Muscle layer of duodenum (tissue), 2 donors: ENCODE measurements around the gene FSTL1.
"Not testable (repeated sequence)": the region's sequence is repeated elsewhere in the genome, so short reads cannot be mapped to it uniquely, and the experiment has no call there.

Experiments
- H3K27ac ChIP-seq: one replicate; pipeline ENCODE4 v1.7.0; 2013; ENCODE audit warnings: mild to moderate bottlenecking, low read length
- H3K27me3 ChIP-seq: one replicate; pipeline ENCODE4 v1.7.0; 2013; ENCODE audit warnings: low read depth, mild to moderate bottlenecking, control low read depth, low read length
- H3K36me3 ChIP-seq, 2 donors: one replicate each; pipeline ENCODE4 v1.7.0; 2013; ENCODE audit warnings: low read length in 2 of 2, control low read depth in 1 of 2, mild to moderate bottlenecking in 1 of 2; ENCODE audit not compliant: insufficient read depth in 2 of 2, control insufficient read depth in 1 of 2
- H3K4me1 ChIP-seq, 2 donors: one replicate each; pipeline ENCODE4 v1.7.0; 2013; ENCODE audit warnings: low read length in 2 of 2, mild to moderate bottlenecking in 2 of 2, control low read depth in 1 of 2, moderate library complexity in 1 of 2; ENCODE audit not compliant: insufficient read depth in 2 of 2, control insufficient read depth in 1 of 2
- H3K4me3 ChIP-seq, 2 donors: one replicate each; pipeline ENCODE4 v1.7.0; 2013; ENCODE audit warnings: low read length in 2 of 2, low read depth in 1 of 2, mild to moderate bottlenecking in 1 of 2
- H3K9me3 ChIP-seq, 2 donors: one replicate each; pipeline ENCODE4 v1.7.0; 2013; ENCODE audit warnings: low read length in 2 of 2, control low read depth in 1 of 2, mild to moderate bottlenecking in 1 of 2; ENCODE audit not compliant: control insufficient read depth in 1 of 2
- donor health status: healthy.

FSTL1 gene

DNA sequence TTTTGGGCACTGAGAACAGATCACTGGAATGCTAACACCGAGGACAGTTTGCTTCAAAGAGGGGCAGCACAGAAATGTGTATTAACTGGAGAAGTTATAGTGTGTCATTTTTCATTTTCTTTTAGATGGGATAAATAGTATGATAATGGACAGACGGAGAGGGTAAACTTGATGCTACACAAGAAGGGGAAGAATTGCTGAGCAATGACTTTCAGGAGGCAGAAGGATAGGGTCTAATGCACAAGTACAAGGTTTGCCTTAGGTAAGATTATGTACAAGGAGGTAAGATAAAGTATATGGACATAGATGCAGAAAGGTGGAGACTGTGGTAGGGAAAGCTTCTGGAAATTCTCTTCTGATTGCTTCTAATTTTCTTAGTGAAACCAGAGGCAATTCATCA, 69.3 kb downstream of the FSTL1 start:
- Histone ChIP-seq H3K4me1 (no peaks in the 10 kb centered on the region), H3K27ac (no peak overlapping the region), H3K9me3 (no peaks in the 10 kb centered on the region), H3K36me3 (no peaks in the 10 kb centered on the region), H3K27me3 (no peaks in the 10 kb centered on the region), H3K4me3 (no peak overlapping the region)

DNA sequence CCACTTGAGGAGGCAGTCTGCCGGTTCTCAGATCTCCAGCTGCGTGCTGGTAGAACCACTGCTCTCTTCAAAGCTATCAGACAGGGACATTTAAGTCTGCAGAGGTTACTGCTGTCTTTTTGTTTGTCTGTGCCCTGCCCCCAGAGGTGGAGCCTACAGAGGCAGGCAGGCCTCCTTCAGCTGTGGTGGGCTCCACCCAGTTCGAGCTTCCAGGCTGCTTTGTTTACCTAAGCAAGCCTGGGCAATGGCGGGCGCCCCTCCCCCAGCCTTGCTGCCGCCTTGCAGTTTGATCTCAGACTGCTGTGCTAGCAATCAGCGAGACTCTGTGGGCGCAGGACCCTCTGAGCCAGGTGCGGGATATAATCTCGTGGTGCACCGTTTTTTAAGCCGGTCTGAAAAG, 72.8 kb downstream of the FSTL1 start:
- not testable (repeated sequence) for H3K4me1 ChIP-seq, H3K27me3 ChIP-seq, H3K27ac ChIP-seq, H3K9me3 ChIP-seq, H3K36me3 ChIP-seq, H3K4me3 ChIP-seq

- no peak overlapping the region for H3K27ac ChIP-seq
- H3K27me3 ChIP-seq: no peaks in the 10 kb centered on the region
- no peak overlapping the region for H3K4me3 ChIP-seq
- H3K36me3 ChIP-seq: no peaks in the 10 kb centered on the region
- H3K4me1 ChIP-seq: no peaks in the 10 kb centered on the region
- H3K9me3 ChIP-seq: no peaks in the 10 kb centered on the region
These were observed 80.3 kb downstream of the FSTL1 start for GRCh38 chr3:120370463-120370862.

DNA sequence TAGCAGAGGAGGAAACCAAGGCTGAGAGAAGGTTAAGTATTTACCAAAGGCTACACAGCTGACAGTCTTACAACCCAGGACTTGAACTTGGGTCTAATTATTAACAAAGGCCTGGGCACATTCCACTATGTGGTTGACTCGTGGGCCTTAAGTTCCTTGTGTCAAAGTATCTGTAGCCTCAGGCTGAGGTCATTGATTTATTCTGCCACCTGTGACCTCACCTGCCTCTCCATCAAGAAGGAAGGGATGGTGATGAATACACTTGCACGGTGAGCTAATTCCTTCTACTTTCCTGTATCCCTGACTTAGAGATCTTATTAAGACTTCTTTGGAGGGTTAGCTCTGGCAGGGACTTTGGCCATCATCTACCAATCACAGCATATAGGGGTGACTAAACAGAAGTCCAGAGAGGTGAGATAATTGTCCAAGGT, 81.7 kb downstream of the FSTL1 start:
- H3K9me3 ChIP-seq: no peaks in the 10 kb centered on the region
- no peaks in the 10 kb centered on the region for H3K27me3 ChIP-seq
- H3K4me3 ChIP-seq: no peak overlapping the region
- H3K4me1 ChIP-seq: no peaks in the 10 kb centered on the region
- H3K27ac ChIP-seq: no peak overlapping the region
- no peaks in the 10 kb centered on the region for H3K36me3 ChIP-seq

- Histone ChIP-seq H3K9me3 (no peaks in the 10 kb centered on the region), H3K27me3 (no peaks in the 10 kb centered on the region), H3K27ac (no peak overlapping the region), H3K4me3 (no peak overlapping the region), H3K36me3 (no peaks in the 10 kb centered on the region), H3K4me1 (no peaks in the 10 kb centered on the region)
These were observed 82.6 kb downstream of the FSTL1 start for GRCh38 chr3:120368172-120368571.

DNA sequence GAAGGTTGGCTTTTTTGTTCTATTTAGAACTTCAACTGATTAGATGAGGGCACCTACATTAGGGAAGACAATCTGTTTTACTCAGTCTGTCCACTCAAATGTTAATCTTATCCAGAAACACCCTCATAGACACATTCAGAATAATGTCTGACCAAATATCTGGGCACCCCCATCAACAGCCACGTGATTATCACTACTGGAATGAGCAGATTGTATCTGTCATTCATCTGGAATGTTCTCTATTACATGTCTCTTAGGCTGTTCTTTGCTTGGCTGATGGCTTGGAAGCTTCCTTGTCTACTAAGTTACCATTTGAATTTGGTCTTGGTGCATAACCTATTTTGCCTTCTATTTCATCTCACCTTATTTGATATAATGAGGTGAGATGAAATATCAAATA, 86.0 kb downstream of the FSTL1 start:
- Histone ChIP-seq H3K27ac (no peak overlapping the region), H3K4me1 (no peaks in the 10 kb centered on the region), H3K4me3 (no peak overlapping the region), H3K36me3 (no peaks in the 10 kb centered on the region), H3K9me3 (no peaks in the 10 kb centered on the region), H3K27me3 (no peaks in the 10 kb centered on the region)

DNA sequence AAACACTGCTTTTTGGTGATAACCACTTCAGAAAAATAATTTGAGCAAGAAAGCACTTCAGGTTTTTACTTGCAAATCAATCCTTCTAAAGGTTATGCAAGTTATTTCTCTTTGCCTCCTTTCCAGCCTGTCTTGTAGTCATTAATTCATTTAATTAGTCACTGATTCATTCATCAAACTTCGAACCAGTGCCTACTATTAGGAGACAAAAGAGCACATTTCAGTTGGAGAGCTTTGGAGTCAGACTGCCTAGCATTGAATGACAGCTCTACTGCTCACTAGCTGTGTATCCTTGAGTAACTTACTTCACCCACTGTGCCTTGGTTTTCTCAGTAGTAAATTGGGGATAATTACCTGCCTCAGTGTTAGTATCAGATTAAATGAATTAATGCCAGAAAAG, 86.7 kb downstream of the FSTL1 start:
- Histone ChIP-seq H3K4me1 (no peaks in the 10 kb centered on the region), H3K27me3 (no peaks in the 10 kb centered on the region), H3K4me3 (no peak overlapping the region), H3K27ac (no peak overlapping the region), H3K36me3 (no peaks in the 10 kb centered on the region), H3K9me3 (no peaks in the 10 kb centered on the region)

DNA sequence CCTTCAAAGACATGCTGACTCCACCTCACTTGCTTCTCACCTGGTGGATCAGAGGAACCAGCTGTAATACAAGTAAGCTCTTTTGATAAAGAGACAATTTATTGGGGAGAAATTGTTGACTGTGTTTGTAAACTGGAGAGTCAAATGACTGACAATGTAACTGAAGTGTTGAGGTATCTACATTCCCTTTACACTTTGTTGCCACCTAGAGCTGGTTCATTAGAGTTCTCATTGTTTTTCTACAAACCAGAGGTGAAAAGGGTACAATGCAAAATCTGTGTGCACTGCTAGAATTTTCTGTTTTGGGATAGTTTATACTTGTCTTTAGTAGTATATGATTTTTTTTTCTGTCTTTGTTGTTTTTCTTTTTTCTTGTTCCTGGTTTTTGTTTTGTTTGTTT, 93.0 kb downstream of the FSTL1 start:
- no peaks in the 10 kb centered on the region for H3K4me1 ChIP-seq
- H3K9me3 ChIP-seq: no peaks in the 10 kb centered on the region
- no peak overlapping the region for H3K4me3 ChIP-seq
- no peaks in the 10 kb centered on the region for H3K27me3 ChIP-seq
- no peak overlapping the region for H3K27ac ChIP-seq
- H3K36me3 ChIP-seq: no peaks in the 10 kb centered on the region

- no peaks in the 10 kb centered on the region for H3K27me3 ChIP-seq
- no peak overlapping the region for H3K4me3 ChIP-seq
These were observed 95.3 kb downstream of the FSTL1 start for GRCh38 chr3:120355486-120355885.

DNA sequence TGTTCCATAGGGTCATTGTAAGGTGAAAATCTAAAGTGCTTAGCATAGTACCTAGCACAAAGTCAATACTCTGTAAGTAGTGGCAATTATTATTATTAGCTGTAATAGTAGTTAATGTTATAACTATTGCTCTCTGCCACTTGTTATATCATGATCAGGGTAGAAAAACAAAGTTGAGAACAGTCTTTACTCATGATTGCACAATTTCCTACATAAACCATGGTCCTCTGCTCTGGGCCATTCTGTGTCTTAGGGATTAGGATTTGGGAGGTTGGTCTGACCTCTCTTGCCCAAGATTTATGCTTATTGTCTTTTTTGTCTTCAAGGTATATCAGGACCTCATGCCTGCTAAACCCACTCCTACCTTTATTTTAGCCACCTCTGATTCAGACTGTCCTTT, 97.3 kb downstream of the FSTL1 start:
- Histone ChIP-seq H3K36me3 (no peaks in the 10 kb centered on the region), H3K4me1 (no peaks in the 10 kb centered on the region), H3K27ac (no peak overlapping the region), H3K9me3 (no peaks in the 10 kb centered on the region), H3K27me3 (no peaks in the 10 kb centered on the region), H3K4me3 (no peak overlapping the region)

More at GRCh38 chr3:120355486-120355885, 95.3 kb downstream of the FSTL1 start:
- no peaks in the 10 kb centered on the region for H3K9me3 ChIP-seq
- H3K27ac ChIP-seq: no peak overlapping the region
- H3K4me1 ChIP-seq: no peaks in the 10 kb centered on the region
- no peaks in the 10 kb centered on the region for H3K36me3 ChIP-seq

DNA sequence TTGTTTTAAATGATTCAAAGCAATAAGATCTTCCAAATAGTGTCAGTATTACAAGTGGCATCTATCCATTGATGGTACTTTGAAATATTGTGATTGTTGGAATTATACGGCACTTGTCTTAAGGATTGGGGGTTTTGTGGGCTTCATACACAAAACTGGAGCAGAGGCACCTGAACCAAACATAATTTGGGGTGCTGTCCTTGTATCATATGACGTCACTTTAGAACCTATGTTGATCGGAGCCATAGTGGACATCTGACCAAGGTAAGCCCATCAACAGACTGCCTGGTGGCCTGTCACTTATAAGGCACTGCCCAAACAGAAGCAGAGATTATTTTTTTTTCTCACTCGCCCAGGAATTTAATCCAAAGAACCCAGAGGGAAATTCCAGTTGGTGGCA, 98.8 kb downstream of the FSTL1 start:
- Histone ChIP-seq H3K36me3 (no peaks in the 10 kb centered on the region), H3K9me3 (no peaks in the 10 kb centered on the region), H3K27ac (no peak overlapping the region), H3K27me3 (no peaks in the 10 kb centered on the region), H3K4me1 (peaks cover 9 to 11% of the 10 kb centered on the region in 2 donors), H3K4me3 (no peak overlapping the region)

- H3K27ac ChIP-seq: peak overlapping the region; percentile 83
These were observed 100.3 kb downstream of the FSTL1 start for GRCh38 chr3:120350401-120350941.

More at GRCh38 chr3:120350401-120350941, 100.3 kb downstream of the FSTL1 start:
- H3K27me3 ChIP-seq: no peaks in the 10 kb centered on the region
- H3K4me1 ChIP-seq: peaks cover 9 to 13% of the 10 kb centered on the region in 2 donors
- H3K9me3 ChIP-seq: no peaks in the 10 kb centered on the region
- peak overlapping the region; percentile 86 to 92 for H3K4me3 ChIP-seq
- no peaks in the 10 kb centered on the region for H3K36me3 ChIP-seq
